GM12874 (cell line): Measurements from ENCODE around the gene NTM.

Experiments used
- CTCF ChIP-seq: IDR thresholded peaks from 2 replicates; pipeline ENCODE4 v1.5.1; 2011; ENCODE audit warnings: low read depth, mild to moderate bottlenecking, control low read depth, low read length, moderate library complexity; ENCODE audit not compliant: insufficient read depth

Gene NTM

GRCh38 chr11:131744847-131745246, 374.4 kb downstream of the NTM start:
- TF ChIP-seq CTCF: no peak

- no peak for TF ChIP-seq CTCF
Measured at GRCh38 chr11:131745405-131745804, 375.0 kb downstream of the NTM start.

- no peak for TF ChIP-seq CTCF
Measured at GRCh38 chr11:131746201-131746600, 375.8 kb downstream of the NTM start.

- peak; percentile 77 for TF ChIP-seq CTCF
Measured at GRCh38 chr11:131748151-131749050, 378.0 kb downstream of the NTM start.

GRCh38 chr11:131749101-131749500, 378.7 kb downstream of the NTM start:
- no peak for TF ChIP-seq CTCF

GRCh38 chr11:131750152-131750551, 379.7 kb downstream of the NTM start:
- TF ChIP-seq CTCF: no peak

GRCh38 chr11:131750692-131751091, 380.3 kb downstream of the NTM start:
- no peak for TF ChIP-seq CTCF
